Mesenchymal stem cell (in vitro differentiated cells and primary cell): ENCODE data around the gene CLIC3.

ENCODE experiments used
- DNase-seq: peaks from one replicate; pipeline ENCODE4 v3.0.0-alpha.2; 2013
- H2AFZ ChIP-seq: one replicate; pipeline ENCODE4 v1.6.1; 2013; ENCODE audit warnings: low read depth, mild to moderate bottlenecking, control low read depth, inconsistent platforms, low read length, moderate library complexity
- H2AK5ac ChIP-seq: 2 replicates; pipeline ENCODE4 v1.6.1; 2013; ENCODE audit warnings: low read length, moderate library complexity, mild to moderate bottlenecking, inconsistent platforms; ENCODE audit not compliant: severe bottlenecking
- H2BK120ac ChIP-seq: one replicate; pipeline ENCODE4 v1.6.1; 2013; ENCODE audit warnings: low read depth, mild to moderate bottlenecking, inconsistent platforms, low read length, moderate library complexity
- H2BK12ac ChIP-seq, 2 experiments: one replicate each; pipeline ENCODE4 v1.6.1; 2013; ENCODE audit warnings: inconsistent platforms in 2 of 2, low read length in 2 of 2, mild to moderate bottlenecking in 2 of 2, moderate library complexity in 2 of 2, control low read depth in 1 of 2
- H2BK15ac ChIP-seq: one replicate; pipeline ENCODE4 v1.6.1; 2013; ENCODE audit warnings: mild to moderate bottlenecking, low read depth, inconsistent platforms; ENCODE audit not compliant: poor library complexity, severe bottlenecking
- H2BK5ac ChIP-seq: 2 replicates; pipeline ENCODE4 v1.6.1; 2013; ENCODE audit warnings: low read depth, mild to moderate bottlenecking, low read length, control low read depth, inconsistent platforms; ENCODE audit not compliant: poor library complexity, severe bottlenecking
- H3K14ac ChIP-seq, 2 experiments: one replicate each; pipeline ENCODE4 v1.6.1; 2013; ENCODE audit warnings: inconsistent platforms in 2 of 2, low read length in 2 of 2, control low read depth in 1 of 2, mild to moderate bottlenecking in 1 of 2, moderate library complexity in 1 of 2
- H3K18ac ChIP-seq, 2 experiments: one replicate each; pipeline ENCODE4 v1.6.1; 2013; ENCODE audit warnings: inconsistent platforms in 2 of 2, low read length in 2 of 2, control low read depth in 1 of 2, low read depth in 1 of 2, mild to moderate bottlenecking in 1 of 2
- H3K23ac ChIP-seq, 2 experiments: one replicate each; pipeline ENCODE4 v1.6.1; 2013; ENCODE audit warnings: inconsistent platforms in 2 of 2, low read length in 2 of 2, mild to moderate bottlenecking in 2 of 2, moderate library complexity in 2 of 2, control low read depth in 1 of 2
- H3K27ac ChIP-seq: 2 replicates; pipeline ENCODE4 v1.5.1; 2013; ENCODE audit warnings: mild to moderate bottlenecking, moderate library complexity, low read length, control low read depth, inconsistent platforms; ENCODE audit not compliant: poor library complexity, severe bottlenecking
- H3K27me3 ChIP-seq, 2 experiments: 2 replicates each; pipeline versions ENCODE4 v1.6.1 to v1.7.0; 2013; ENCODE audit warnings: low read length in 2 of 2, mild to moderate bottlenecking in 2 of 2, moderate library complexity in 2 of 2, control low read depth in 1 of 2, inconsistent platforms in 1 of 2; ENCODE audit not compliant: control insufficient read depth in 1 of 2, insufficient read depth in 1 of 2
- H3K36me3 ChIP-seq, 2 experiments: 2 replicates each; pipeline versions ENCODE4 v1.6.1 to v1.7.0; 2013; ENCODE audit warnings: low read length in 2 of 2, control low read depth in 1 of 2, inconsistent platforms in 1 of 2, low read depth in 1 of 2, mild to moderate bottlenecking in 1 of 2; ENCODE audit not compliant: insufficient read depth in 2 of 2, control insufficient read depth in 1 of 2
- H3K4ac ChIP-seq, 2 experiments: one replicate each; pipeline ENCODE4 v1.6.1; 2013; ENCODE audit warnings: inconsistent platforms in 2 of 2, low read length in 2 of 2, mild to moderate bottlenecking in 2 of 2, moderate library complexity in 2 of 2, control low read depth in 1 of 2, low read depth in 1 of 2
- H3K4me1 ChIP-seq: 2 replicates; pipeline ENCODE4 v1.6.1; 2013; ENCODE audit warnings: low read depth, low read length, control low read depth; ENCODE audit not compliant: control insufficient read depth, insufficient read depth
- H3K4me2 ChIP-seq: 2 replicates; pipeline ENCODE4 v1.6.1; 2013; ENCODE audit warnings: low read length, mild to moderate bottlenecking, inconsistent platforms; ENCODE audit not compliant: poor library complexity, severe bottlenecking
- H3K4me3 ChIP-seq, 2 experiments: 2 replicates each; pipeline versions ENCODE4 v1.5.1 to v1.7.0; 2013; ENCODE audit warnings: low read length in 2 of 2, mild to moderate bottlenecking in 2 of 2, control low read depth in 1 of 2, low read depth in 1 of 2; ENCODE audit not compliant: insufficient read depth in 1 of 2
- H3K79me1 ChIP-seq: replicated peaks from 2 replicates; pipeline ENCODE4 v1.6.1; 2013; ENCODE audit warnings: mild to moderate bottlenecking, control low read depth, low read length, inconsistent platforms; ENCODE audit not compliant: poor library complexity, severe bottlenecking
- H3K9ac ChIP-seq: 2 replicates; pipeline ENCODE4 v1.7.0; 2013; ENCODE audit warnings: mild to moderate bottlenecking, low read length, moderate library complexity
- H3K9me3 ChIP-seq: 2 replicates; pipeline ENCODE4 v1.7.0; 2013; ENCODE audit warnings: mild to moderate bottlenecking, low read length; ENCODE audit not compliant: control insufficient read depth
- H4K8ac ChIP-seq: one replicate; pipeline ENCODE4 v1.6.1; 2013; ENCODE audit warnings: inconsistent platforms, mild to moderate bottlenecking, low read length, moderate library complexity
- H4K91ac ChIP-seq: one replicate; pipeline ENCODE4 v1.6.1; 2013; ENCODE audit warnings: mild to moderate bottlenecking, low read length, inconsistent platforms
- WGBS: methylation state at CpG from one replicate; pipeline ENCODE4 v1.1.7; 2013; ENCODE audit warnings: mixed read lengths; 5-methylcytosine and 5-hydroxymethylcytosine counted together

The CLIC3 gene

DNA sequence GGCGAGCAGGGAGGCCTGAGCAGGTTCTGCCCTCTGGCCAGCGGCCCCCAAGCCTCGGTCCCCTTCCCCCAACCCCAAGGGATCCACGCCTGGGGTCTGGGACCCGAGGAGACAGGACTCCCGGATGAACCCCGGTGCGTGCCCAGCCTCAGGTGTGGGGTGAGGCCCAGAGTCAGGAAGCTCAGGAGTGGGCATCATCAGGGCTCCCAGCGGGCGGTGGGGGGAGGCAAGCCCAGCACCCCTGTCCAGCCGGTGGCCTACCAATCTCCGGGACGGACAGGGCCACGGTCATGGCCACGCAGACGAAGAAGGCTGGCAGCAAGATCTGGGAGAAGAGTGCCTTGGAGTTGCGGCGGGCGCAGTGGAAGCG is 17.2 kb upstream of the CLIC3 start:
- peaks cover 11% of the 10 kb centered on the region for H3K4me1 ChIP-seq
- H4K8ac ChIP-seq: no peak overlapping the region
- H3K36me3 ChIP-seq: peaks cover 21 to 86% of the 10 kb centered on the region in 2 experiments
- no peak overlapping the region for H3K4ac ChIP-seq
- H3K9me3 ChIP-seq: no peaks in the 10 kb centered on the region
- no peak overlapping the region for H3K14ac ChIP-seq
- H2BK5ac ChIP-seq: no peak overlapping the region
- no peak overlapping the region for H3K23ac ChIP-seq
- no peak overlapping the region for H4K91ac ChIP-seq
- H2BK15ac ChIP-seq: no peak overlapping the region
- no peaks in the 10 kb centered on the region for H3K27me3 ChIP-seq
- H2BK120ac ChIP-seq: no peak overlapping the region
- H3K79me1 ChIP-seq: no peaks in the 10 kb centered on the region
- no peak overlapping the region for H3K18ac ChIP-seq
- H3K27ac ChIP-seq: no peak overlapping the region
- no peak overlapping the region for H3K4me3 ChIP-seq
- H3K4me2 ChIP-seq: no peak overlapping the region
- no peak overlapping the region for H2BK12ac ChIP-seq
- H2AFZ ChIP-seq: no peak overlapping the region
- no peak for DNase-seq
- no peak overlapping the region for H2AK5ac ChIP-seq
- WGBS: 92% methylated on average over 20 of the region's 20 CpGs
- no peak overlapping the region for H3K9ac ChIP-seq

DNA sequence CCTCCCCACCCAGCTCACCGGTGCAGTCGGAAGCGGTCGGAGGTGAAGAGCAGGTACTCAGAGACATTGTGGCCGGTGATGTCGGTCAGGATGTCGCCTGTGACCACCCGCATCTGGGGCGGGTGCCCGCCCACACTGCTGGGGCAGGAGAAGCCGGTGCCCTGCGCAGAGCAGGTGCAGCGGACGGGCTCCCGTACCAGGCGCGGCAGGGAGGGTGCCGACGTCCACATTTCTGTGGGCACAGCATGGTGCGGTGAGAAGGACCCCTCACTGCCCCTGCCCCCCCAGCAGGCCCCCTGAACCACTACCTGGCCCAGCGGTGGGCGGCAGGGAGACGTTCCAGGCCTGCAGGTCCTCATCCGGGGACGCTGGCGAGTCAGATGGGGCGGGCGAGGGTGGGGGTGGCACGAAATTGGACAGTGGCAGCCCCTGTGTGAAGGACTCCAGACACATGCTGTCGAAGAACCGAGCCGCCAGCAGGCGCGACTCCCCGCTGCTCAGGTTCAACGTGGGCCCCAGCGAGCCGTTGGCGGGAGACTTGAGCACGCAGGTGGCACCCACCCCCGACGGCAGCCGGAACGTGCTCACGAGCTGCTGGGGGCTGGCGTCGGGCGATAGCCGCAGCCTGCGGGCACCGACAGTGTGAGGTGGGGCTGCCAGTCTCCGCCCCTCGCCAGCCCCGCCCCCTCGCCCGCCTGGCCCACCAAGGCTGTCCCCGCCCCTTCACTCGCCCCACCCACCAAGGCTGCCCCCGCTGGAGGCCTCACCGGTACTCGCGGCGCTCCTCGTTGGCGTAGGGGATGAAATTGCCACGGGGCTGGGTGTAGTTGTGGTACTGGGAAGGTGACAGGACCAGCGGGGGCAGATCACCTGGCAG is 16.6 kb upstream of the CLIC3 start:
- Histone ChIP-seq H3K27ac (no peak overlapping the region), H3K9me3 (no peaks in the 10 kb centered on the region), H2BK12ac (no peak overlapping the region), H3K27me3 (no peaks in the 10 kb centered on the region), H3K23ac (no peak overlapping the region), H3K79me1 (no peaks in the 10 kb centered on the region), H3K4ac (no peak overlapping the region), H2BK120ac (peak overlapping the region; percentile 50), H4K91ac (peak overlapping the region; percentile 22), H3K36me3 (peaks cover 21 to 90% of the 10 kb centered on the region in 2 experiments), H3K18ac (no peak overlapping the region), H3K14ac (no peak overlapping the region), H2AFZ (no peak overlapping the region), H2AK5ac (no peak overlapping the region), H4K8ac (no peak overlapping the region), H3K4me1 (peaks cover 17% of the 10 kb centered on the region), H2BK5ac (no peak overlapping the region), H3K4me2 (no peak overlapping the region), H3K4me3 (no peak overlapping the region), H3K9ac (no peak overlapping the region), H2BK15ac (no peak overlapping the region)
- no peak for DNase-seq
- 75% methylated on average over 53 of the region's 67 CpGs for WGBS

DNA sequence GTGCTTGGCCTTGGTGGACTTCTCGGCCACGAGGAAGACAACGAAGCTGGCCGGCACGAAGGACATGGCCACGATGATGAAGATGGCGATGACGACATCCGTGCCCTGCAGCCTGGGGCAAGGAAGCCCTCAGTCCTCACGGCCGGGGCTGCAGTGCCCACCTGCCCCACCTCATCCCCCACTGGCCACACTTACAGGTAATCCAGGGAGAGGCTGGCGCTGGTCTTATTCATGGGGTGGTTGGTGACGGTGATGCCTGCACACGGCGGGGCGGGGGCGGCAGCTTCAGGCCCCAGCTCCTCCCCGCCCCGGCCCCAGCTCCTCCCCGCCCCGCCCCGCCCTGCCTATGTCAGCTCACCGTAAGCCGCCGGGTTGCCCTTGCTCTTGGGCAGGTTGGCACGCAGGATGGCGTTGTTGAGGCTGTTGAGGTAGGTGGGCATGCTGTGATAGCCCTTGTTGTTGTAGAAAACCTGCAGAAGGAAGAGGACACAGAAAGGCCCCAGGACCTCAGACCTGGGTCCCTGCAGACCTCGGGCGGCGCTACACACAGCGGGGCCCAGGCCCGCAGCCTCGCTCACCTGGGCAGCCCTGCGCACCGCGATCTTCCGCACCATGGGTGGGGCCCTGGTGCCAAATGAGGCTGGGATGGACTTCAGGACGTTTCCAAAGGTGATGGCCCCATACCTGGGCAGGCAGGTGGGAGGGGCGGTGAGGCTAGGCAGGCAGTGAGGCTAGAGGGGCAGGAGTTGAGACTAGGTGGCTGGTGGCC is 15.7 kb upstream of the CLIC3 start:
- Histone ChIP-seq H2BK5ac (no peak overlapping the region), H3K14ac (no peak overlapping the region), H4K8ac (no peak overlapping the region), H4K91ac (peak overlapping the region; percentile 53), H3K79me1 (no peaks in the 10 kb centered on the region), H3K23ac (no peak overlapping the region), H2BK12ac (no peak overlapping the region), H2AK5ac (no peak overlapping the region), H2BK15ac (no peak overlapping the region), H3K9ac (no peak overlapping the region), H3K4me1 (peaks cover 25% of the 10 kb centered on the region), H3K9me3 (no peaks in the 10 kb centered on the region), H3K36me3 (peaks cover 17 to 82% of the 10 kb centered on the region in 2 experiments), H3K4me3 (no peak overlapping the region), H3K4me2 (no peak overlapping the region), H3K18ac (no peak overlapping the region), H2AFZ (no peak overlapping the region), H2BK120ac (no peak overlapping the region), H3K27me3 (no peaks in the 10 kb centered on the region), H3K27ac (no peak overlapping the region), H3K4ac (no peak overlapping the region)
- no peak for DNase-seq
- WGBS: 94% methylated on average over 32 of the region's 39 CpGs

DNA sequence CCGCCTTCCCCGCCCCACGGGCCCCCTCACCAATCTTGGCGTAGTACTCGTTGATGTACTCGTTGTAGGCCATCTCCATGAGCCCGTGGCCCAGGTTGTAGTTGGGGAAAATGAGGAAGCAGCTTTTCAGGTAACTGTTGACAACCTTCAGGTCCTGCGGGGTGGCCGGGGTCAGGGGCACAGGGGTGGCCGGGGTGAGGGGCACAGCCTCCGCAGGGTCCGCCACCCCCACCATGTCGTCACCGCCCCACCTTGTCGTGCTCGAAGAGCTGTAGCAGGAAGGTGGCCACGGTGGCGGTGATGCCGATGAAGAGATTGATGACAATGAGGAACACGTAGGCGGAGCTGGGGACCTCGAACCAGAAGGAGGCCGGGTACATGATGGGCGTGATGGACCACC is 14.8 kb upstream of the CLIC3 start:
- Histone ChIP-seq H3K4ac (no peak overlapping the region), H2BK120ac (no peak overlapping the region), H3K9me3 (no peaks in the 10 kb centered on the region), H3K27ac (no peak overlapping the region), H3K4me1 (peaks cover 29% of the 10 kb centered on the region), H3K23ac (no peak overlapping the region), H2BK5ac (no peak overlapping the region), H3K4me2 (no peak overlapping the region), H3K9ac (no peak overlapping the region), H2AFZ (no peak overlapping the region), H3K79me1 (no peaks in the 10 kb centered on the region), H2BK12ac (no peak overlapping the region), H4K8ac (no peak overlapping the region), H3K4me3 (no peak overlapping the region), H2BK15ac (no peak overlapping the region), H3K18ac (no peak overlapping the region), H4K91ac (no peak overlapping the region), H3K14ac (no peak overlapping the region), H3K36me3 (peaks cover 11 to 72% of the 10 kb centered on the region in 2 experiments), H2AK5ac (no peak overlapping the region), H3K27me3 (no peaks in the 10 kb centered on the region)
- no peak for DNase-seq
- whole genome bisulfite sequencing: 97% methylated on average over 24 of the region's 24 CpGs
